IPS-20b (cell line): ENCODE measurements around the gene FLT3.
"Not testable (repeated sequence)": the region's sequence is repeated elsewhere in the genome, so short reads cannot be mapped to it uniquely, and the experiment has no call there.

Experiments used
- H3K27ac ChIP-seq: one replicate; pipeline ENCODE4 v1.5.1; 2013; ENCODE audit warnings: low read length
- H3K27me3 ChIP-seq: 2 replicates; pipeline ENCODE4 v1.6.1; 2013; ENCODE audit warnings: mild to moderate bottlenecking, low read length, inconsistent platforms; ENCODE audit not compliant: insufficient read depth
- H3K36me3 ChIP-seq: 2 replicates; pipeline ENCODE4 v1.6.1; 2013; ENCODE audit warnings: low read depth, mild to moderate bottlenecking, inconsistent platforms, low read length, moderate library complexity; ENCODE audit not compliant: insufficient read depth
- H3K4me1 ChIP-seq: 2 replicates; pipeline ENCODE4 v1.6.1; 2013; ENCODE audit warnings: mild to moderate bottlenecking, control low read depth, inconsistent platforms, low read length, moderate library complexity; ENCODE audit not compliant: insufficient read depth
- H3K4me3 ChIP-seq: 2 replicates; pipeline ENCODE4 v1.5.1; 2013; ENCODE audit warnings: mild to moderate bottlenecking, low read length, inconsistent platforms
- H3K9ac ChIP-seq: 2 replicates; pipeline ENCODE4 v1.6.1; 2013; ENCODE audit warnings: low read depth, mild to moderate bottlenecking, inconsistent platforms, low read length, moderate library complexity
- H3K9me3 ChIP-seq: 2 replicates; pipeline ENCODE4 v1.6.1; 2013; ENCODE audit warnings: mild to moderate bottlenecking, low read depth, low read length, inconsistent platforms; ENCODE audit not compliant: insufficient read depth

FLT3 gene

GRCh38 chr13:28129911-28130693 is 29.7 kb upstream of the FLT3 start:
- Histone ChIP-seq H3K27me3 (no peaks in the 10 kb centered on the region), H3K36me3 (no peaks in the 10 kb centered on the region), H3K4me1 (no peaks in the 10 kb centered on the region), H3K9ac (no peak overlapping the region), H3K27ac (no peak overlapping the region), H3K4me3 (no peak overlapping the region), H3K9me3 (no peaks in the 10 kb centered on the region)

- Histone ChIP-seq H3K9me3 (no peaks in the 10 kb centered on the region), H3K27me3 (no peaks in the 10 kb centered on the region), H3K4me1 (no peaks in the 10 kb centered on the region), H3K27ac (no peak overlapping the region), H3K9ac (no peak overlapping the region), H3K4me3 (no peak overlapping the region), H3K36me3 (no peaks in the 10 kb centered on the region)
Measured at GRCh38 chr13:28128926-28129325, 28.6 kb upstream of the FLT3 start.

- H3K4me3 ChIP-seq: no peak overlapping the region
- H3K9me3 ChIP-seq: no peaks in the 10 kb centered on the region
- no peaks in the 10 kb centered on the region for H3K4me1 ChIP-seq
- no peaks in the 10 kb centered on the region for H3K27me3 ChIP-seq
- H3K36me3 ChIP-seq: no peaks in the 10 kb centered on the region
- no peak overlapping the region for H3K27ac ChIP-seq
- no peak overlapping the region for H3K9ac ChIP-seq
Measured at GRCh38 chr13:28128030-28128429, 27.7 kb upstream of the FLT3 start.

- Histone ChIP-seq H3K36me3 (no peaks in the 10 kb centered on the region), H3K9ac (no peak overlapping the region), H3K27ac (no peak overlapping the region), H3K4me1 (no peaks in the 10 kb centered on the region), H3K27me3 (no peaks in the 10 kb centered on the region), H3K9me3 (no peaks in the 10 kb centered on the region), H3K4me3 (no peak overlapping the region)
Measured at GRCh38 chr13:28121224-28121623, 20.8 kb upstream of the FLT3 start.

GRCh38 chr13:28120317-28120716 is 19.9 kb upstream of the FLT3 start:
- H3K4me3 ChIP-seq: no peak overlapping the region
- no peaks in the 10 kb centered on the region for H3K9me3 ChIP-seq
- no peaks in the 10 kb centered on the region for H3K4me1 ChIP-seq
- no peaks in the 10 kb centered on the region for H3K36me3 ChIP-seq
- H3K9ac ChIP-seq: no peak overlapping the region
- H3K27me3 ChIP-seq: no peaks in the 10 kb centered on the region
- no peak overlapping the region for H3K27ac ChIP-seq

GRCh38 chr13:28117689-28118377 is 17.5 kb upstream of the FLT3 start:
- no peak overlapping the region for H3K9ac ChIP-seq
- no peak overlapping the region for H3K27ac ChIP-seq
- no peaks in the 10 kb centered on the region for H3K4me1 ChIP-seq
- no peaks in the 10 kb centered on the region for H3K27me3 ChIP-seq
- H3K36me3 ChIP-seq: no peaks in the 10 kb centered on the region
- no peak overlapping the region for H3K4me3 ChIP-seq
- no peaks in the 10 kb centered on the region for H3K9me3 ChIP-seq

GRCh38 chr13:28116736-28117135 is 16.4 kb upstream of the FLT3 start:
- Histone ChIP-seq H3K9ac (no peak overlapping the region), H3K9me3 (no peaks in the 10 kb centered on the region), H3K4me3 (no peak overlapping the region), H3K4me1 (no peaks in the 10 kb centered on the region), H3K36me3 (no peaks in the 10 kb centered on the region), H3K27me3 (no peaks in the 10 kb centered on the region), H3K27ac (no peak overlapping the region)

- no peak overlapping the region for H3K27ac ChIP-seq
- no peaks in the 10 kb centered on the region for H3K9me3 ChIP-seq
- no peak overlapping the region for H3K9ac ChIP-seq
Measured at GRCh38 chr13:28110414-28110813, 10.0 kb upstream of the FLT3 start.

GRCh38 chr13:28106976-28107375 is 6.6 kb upstream of the FLT3 start:
- Histone ChIP-seq H3K27me3 (peaks cover 14% of the 10 kb centered on the region), H3K36me3 (no peaks in the 10 kb centered on the region), H3K4me1 (no peaks in the 10 kb centered on the region), H3K9ac (no peak overlapping the region), H3K4me3 (no peak overlapping the region), H3K27ac (no peak overlapping the region), H3K9me3 (no peaks in the 10 kb centered on the region)

More at GRCh38 chr13:28110414-28110813, 10.0 kb upstream of the FLT3 start:
- Histone ChIP-seq H3K4me3 (no peak overlapping the region), H3K27me3 (no peaks in the 10 kb centered on the region), H3K36me3 (no peaks in the 10 kb centered on the region), H3K4me1 (no peaks in the 10 kb centered on the region)

GRCh38 chr13:28101886-28102285 is 1.5 kb upstream of the FLT3 start:
- not testable (repeated sequence) for H3K27ac ChIP-seq, H3K4me1 ChIP-seq, H3K36me3 ChIP-seq, H3K9me3 ChIP-seq, H3K4me3 ChIP-seq, H3K9ac ChIP-seq
- peaks cover 63% of the 10 kb centered on the region for H3K27me3 ChIP-seq

GRCh38 chr13:28099396-28100149 is 803 bp downstream of the FLT3 start:
- no peaks in the 10 kb centered on the region for H3K36me3 ChIP-seq
- no peaks in the 10 kb centered on the region for H3K9me3 ChIP-seq
- peaks cover 65% of the 10 kb centered on the region for H3K27me3 ChIP-seq
- no peaks in the 10 kb centered on the region for H3K4me1 ChIP-seq
- peak overlapping the region; percentile 56; the same call in 1 of the 2 replicates for H3K9ac ChIP-seq
- no peak overlapping the region for H3K27ac ChIP-seq
- H3K4me3 ChIP-seq: peak overlapping the region; percentile 63
